Measurements from ENCODE around the gene MAP1LC3B2. TPM values are rescaled to one million over a fixed set of nuclear protein-coding genes. Genes with fewer than 3 reads are reported as not detected.

The MAP1LC3B2 gene
- total and polyA plus RNA-seq, 2 of the 8 experiments (the other 6 are each of a cell fraction or from before 2014, with no cell fraction given), result 0.39 to 1.5 TPM

GRCh38 chr12:116528498-116528897, 30.7 kb upstream of the MAP1LC3B2 start:
- no peak overlapping the region for H3K4me3 ChIP-seq (ENCODE audit: extremely low read depth in 1 of 4, insufficient read depth in 2 of 4, low read depth in 3 of 4, low read length in 4 of 4)
- no peak overlapping the region for H3K4me2 ChIP-seq (ENCODE audit: insufficient read depth in 1 of 2, low read depth in 2 of 2, low read length in 2 of 2)
- no peak overlapping the region for H4K5ac ChIP-seq (ENCODE audit: insufficient read length, low read depth, low read length)
- peaks cover 12% of the 10 kb centered on the region; the same call in 1 of the 2 replicates for H3K23me2 ChIP-seq (ENCODE audit: low read depth, low read length)
- no peak overlapping the region for H3K18ac ChIP-seq (ENCODE audit: extremely low read depth, low read length)
- H3K56ac ChIP-seq (replicated peaks; ENCODE audit: insufficient read length, low read depth, low read length), result no peak overlapping the region
- ChIA-PET POLR2A (ENCODE audit: partially characterized antibody) (interaction anchor here (0.9 kb wide), 1 partner anchor 20 kb away, joined by 3 read pairs; no protein-coding TSS in a partner anchor), CTCF (ENCODE audit: partially characterized antibody) (no interaction called here)
- H2BK15ac ChIP-seq (ENCODE audit: low read length), result no peak overlapping the region
- no peak overlapping the region for H3K14ac ChIP-seq (ENCODE audit: insufficient read length)
- 94% methylated on average over 1 of the region's 1 CpG; no CpG with 5 or more reads in 1 of the 2 experiments for WGBS, 2 experiments (ENCODE audit: extremely low coverage in 1 of 2, insufficient coverage in 1 of 2, insufficient read length in 1 of 2, insufficient replicate concordance in 2 of 2, low coverage in 1 of 2, low lambda C conversion rate in 2 of 2, missing lambda C conversion rate in 1 of 2)
- no peak overlapping the region for H2BK5ac ChIP-seq (ENCODE audit: low read depth, low read length)
- no peaks in the 10 kb centered on the region for H4K20me1 ChIP-seq (replicated peaks in 1 of 2; ENCODE audit: control insufficient read depth in 1 of 2, insufficient read depth in 2 of 2, low read length in 2 of 2)
- no peak overlapping the region for H4K8ac ChIP-seq (ENCODE audit: extremely low read depth, insufficient read depth, low read length)
- H3K79me2 ChIP-seq (ENCODE audit: control insufficient read depth in 1 of 2, insufficient read depth in 2 of 2, low read length in 2 of 2), result no peaks in the 10 kb centered on the region
- no peak overlapping the region for H2AK5ac ChIP-seq (ENCODE audit: low read depth, low read length)
- no peak overlapping the region for H3K27ac ChIP-seq (ENCODE audit: low read depth, low read length)
- no peak overlapping the region for H2BK20ac ChIP-seq (ENCODE audit: low read length)
- H3K4ac ChIP-seq (replicated peaks; ENCODE audit: insufficient read length, low read depth, low read length), result no peak overlapping the region
- no peak overlapping the region for H3K9ac ChIP-seq (replicated peaks in 1 of 4; ENCODE audit: extremely low read depth in 1 of 4, low read depth in 3 of 4, low read length in 3 of 4)
- H4K91ac ChIP-seq (replicated peaks; ENCODE audit: insufficient read length, low read length), result no peak overlapping the region
- no peak for DNase-seq (ENCODE audit: low read depth in 1 of 2, low spot score in 2 of 2)
- H2AFZ ChIP-seq (ENCODE audit: low read length), result no peak overlapping the region
- peaks cover 2 to 19% (median 10%) of the 10 kb centered on the region in 4 experiments for H3K4me1 ChIP-seq (replicated peaks in 1 of 4; ENCODE audit: control insufficient read depth in 3 of 4, insufficient read depth in 4 of 4, low read length in 3 of 4)
- H3K36me3 ChIP-seq (ENCODE audit: control insufficient read depth in 2 of 4, insufficient read depth in 4 of 4, low read length in 3 of 4), result no peaks in the 10 kb centered on the region
- H2BK120ac ChIP-seq (replicated peaks; ENCODE audit: low read depth, low read length), result no peak overlapping the region
- H3K9me3 ChIP-seq (ENCODE audit: insufficient read depth in 2 of 2, low read depth in 1 of 2, low read length in 1 of 2), result no peaks in the 10 kb centered on the region
- no peak overlapping the region for H3K23ac ChIP-seq (ENCODE audit: insufficient read length)
- no peak overlapping the region for H2BK12ac ChIP-seq (ENCODE audit: low read depth, low read length)
- no peaks in the 10 kb centered on the region for H3K79me1 ChIP-seq (ENCODE audit: low read depth, low read length)
- no peak for TF ChIP-seq RFX5 (IDR thresholded peaks at IDR 0.05; ENCODE audit: borderline replicate concordance, low read depth, low read length)
- TF ChIP-seq NRF1 (IDR thresholded peaks at IDR 0.05; ENCODE audit: low read depth, low read length), result no peak
- TF ChIP-seq PHF8 (conservative IDR thresholded peaks at IDR 0.05; ENCODE audit: low read depth, low read length), result no peak
- TF ChIP-seq CTBP2 (IDR thresholded peaks at IDR 0.05; ENCODE audit: borderline replicate concordance, insufficient read depth, insufficient read length, low read length), result no peak
- no peak for TF ChIP-seq RAD21 (IDR thresholded peaks at IDR 0.05 in 1 of 2, conservative IDR thresholded peaks at IDR 0.05 in 1 of 2; ENCODE audit: low read depth in 2 of 2, low read length in 2 of 2)
- no peak for FAIRE-seq
- peaks cover 0 to 6% (median 0%) of the 10 kb centered on the region in 4 experiments; a peak in 4 of 7 replicates for H3K27me3 ChIP-seq (replicated peaks in 1 of 4; ENCODE audit: control insufficient read depth in 3 of 4, extremely low read depth in 1 of 4, insufficient read depth in 3 of 4, low read length in 3 of 4)

Measured in H1 (cell line).